Stimulated activated naive CD4-positive, alpha-beta T cell (primary cell): Measurements from ENCODE around the gene DUSP1.
"Not testable (repeated sequence)": the region's sequence is repeated elsewhere in the genome, so short reads cannot be mapped to it uniquely, and the experiment has no call there.

Experiments
- DNase-seq, 6 experiments: peaks; one replicate each; lab custom pipeline; 2025; lab: John Stamatoyannopoulos, UW

The DUSP1 gene

DNA sequence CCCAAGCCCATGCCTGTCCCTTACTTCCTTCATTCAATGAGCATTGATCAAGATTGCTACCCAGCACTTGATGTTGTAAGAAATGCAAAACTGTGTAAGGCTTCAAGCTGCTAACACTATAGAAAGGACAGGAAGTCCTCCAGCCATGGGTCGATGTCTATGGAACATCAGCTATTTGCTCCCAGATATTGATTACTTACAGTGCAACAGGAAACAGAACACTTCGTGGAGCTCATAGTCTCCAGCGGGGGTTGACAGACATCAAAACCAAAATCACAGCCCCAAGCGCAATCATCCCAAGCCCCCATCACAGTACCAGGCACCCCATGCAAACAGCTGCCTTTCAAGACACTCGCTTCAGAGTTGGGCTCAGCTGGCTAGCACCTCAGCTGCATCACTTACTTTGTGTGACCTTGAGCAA is 26.8 kb upstream of the DUSP1 start:
- no peak for DNase-seq

GRCh38 chr5:172796306-172796705 is 25.3 kb upstream of the DUSP1 start:
- DNase-seq = no peak

- DNase-seq = no peak
Observed at GRCh38 chr5:172795318-172795977, 24.5 kb upstream of the DUSP1 start.

- DNase-seq = no peak
Observed at GRCh38 chr5:172793577-172794488, 22.8 kb upstream of the DUSP1 start.

DNA sequence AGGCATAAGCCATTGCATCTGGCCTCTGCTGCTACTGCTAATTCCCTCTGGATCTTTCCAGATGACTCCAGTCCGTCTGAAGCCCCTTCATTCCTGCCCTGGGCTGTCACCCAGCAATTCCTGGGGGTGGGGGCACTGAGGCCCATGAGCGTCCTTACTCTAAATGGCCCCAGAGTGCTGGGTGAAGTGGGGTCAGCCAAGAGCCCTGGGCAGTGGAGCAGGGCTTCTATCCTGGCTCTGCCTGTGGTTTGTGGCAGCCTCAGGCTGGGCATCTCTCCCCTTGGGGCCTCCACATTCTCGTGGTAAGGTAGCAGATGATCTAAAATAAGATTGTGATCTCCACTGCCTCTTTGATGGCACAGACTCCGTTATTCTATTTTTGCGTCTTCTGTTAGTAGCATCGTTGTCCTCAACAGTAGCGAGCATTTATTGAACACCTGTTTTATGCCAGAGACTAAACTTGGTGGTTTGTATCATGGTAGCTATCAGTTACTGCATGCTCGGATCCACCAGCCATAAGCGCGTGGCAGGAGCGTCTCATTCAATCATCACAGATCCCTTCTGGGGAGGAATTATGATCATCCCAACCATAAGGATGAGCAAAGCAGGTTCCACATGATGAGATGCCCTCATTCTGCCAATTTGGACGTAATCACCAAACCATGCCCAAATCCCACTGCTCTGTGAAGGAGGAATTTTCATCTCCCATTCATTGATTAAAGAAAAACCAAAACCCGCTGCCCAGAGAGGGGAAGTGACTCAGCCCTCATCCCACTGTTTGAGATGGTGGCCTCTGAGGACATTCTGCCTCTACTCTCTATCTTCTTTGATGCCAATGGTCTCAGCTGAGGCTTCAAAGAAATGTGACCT is 21.9 kb upstream of the DUSP1 start:
- no peak for DNase-seq

GRCh38 chr5:172791726-172792445 is 20.9 kb upstream of the DUSP1 start:
- DNase-seq = no peak

DNA sequence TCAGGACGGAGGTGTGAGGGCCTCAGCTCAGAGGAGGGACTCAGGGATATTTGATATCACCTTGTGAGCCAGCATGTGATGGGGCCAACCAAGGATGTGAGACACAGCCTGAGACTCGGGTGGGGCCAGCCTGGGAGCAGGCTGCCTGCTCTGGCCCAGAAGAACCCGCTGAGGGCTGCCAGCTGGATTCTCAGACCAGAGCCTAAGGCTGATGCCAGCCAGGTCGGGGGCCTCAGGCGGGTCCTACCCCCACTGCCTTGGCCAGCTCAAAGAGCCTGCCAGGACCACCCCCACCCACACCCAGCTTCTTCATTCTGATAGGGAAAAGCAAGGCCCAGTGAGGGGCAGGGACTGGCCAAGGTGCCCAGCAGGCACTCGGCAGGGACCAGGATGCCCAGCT is 20.3 kb upstream of the DUSP1 start:
- DNase-seq = no peak

- no peak for DNase-seq
Observed at GRCh38 chr5:172790496-172790889, 19.5 kb upstream of the DUSP1 start.

DNA sequence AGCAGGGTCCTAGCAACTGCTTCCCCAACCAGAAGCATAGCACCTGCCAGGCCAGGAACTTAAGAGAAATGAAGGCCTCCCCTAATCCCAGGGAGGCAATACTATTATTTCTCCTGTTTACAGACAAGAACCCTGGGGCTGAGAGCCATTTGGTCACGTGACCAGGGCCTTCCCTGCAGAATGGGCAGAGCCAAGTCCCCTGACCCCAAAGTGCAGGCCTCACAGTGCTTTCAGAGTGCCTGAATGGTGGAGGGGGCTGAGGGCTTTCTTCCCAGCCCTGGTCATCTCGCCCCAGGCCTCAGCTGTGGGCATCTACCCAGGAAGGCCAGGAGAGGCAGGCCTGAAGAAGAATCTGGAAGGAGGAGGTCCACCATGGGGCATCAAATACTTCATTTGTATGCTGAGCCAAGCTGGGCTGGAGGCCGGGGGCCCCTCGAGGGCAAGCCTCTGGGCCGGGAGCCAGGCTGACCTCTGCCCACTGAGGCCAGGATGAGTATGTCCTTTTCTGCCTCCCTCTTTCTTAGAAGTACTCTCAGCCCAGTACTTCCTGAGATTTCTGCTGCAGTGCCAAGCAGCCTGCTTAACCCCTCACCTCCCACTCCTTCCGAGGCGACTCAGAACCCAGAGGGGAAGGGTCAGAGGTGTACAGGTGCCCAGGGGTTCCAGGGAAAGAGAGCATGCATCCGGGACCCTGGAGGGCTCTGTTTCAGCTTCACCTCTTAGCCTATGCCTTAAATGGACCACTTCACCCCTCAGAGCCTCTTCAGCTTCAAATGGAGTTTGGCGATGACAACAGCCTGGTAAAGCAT is 18.9 kb upstream of the DUSP1 start:
- no peak for DNase-seq

GRCh38 chr5:172788771-172789686 is 18.0 kb upstream of the DUSP1 start:
- DNase-seq = no peak

DNA sequence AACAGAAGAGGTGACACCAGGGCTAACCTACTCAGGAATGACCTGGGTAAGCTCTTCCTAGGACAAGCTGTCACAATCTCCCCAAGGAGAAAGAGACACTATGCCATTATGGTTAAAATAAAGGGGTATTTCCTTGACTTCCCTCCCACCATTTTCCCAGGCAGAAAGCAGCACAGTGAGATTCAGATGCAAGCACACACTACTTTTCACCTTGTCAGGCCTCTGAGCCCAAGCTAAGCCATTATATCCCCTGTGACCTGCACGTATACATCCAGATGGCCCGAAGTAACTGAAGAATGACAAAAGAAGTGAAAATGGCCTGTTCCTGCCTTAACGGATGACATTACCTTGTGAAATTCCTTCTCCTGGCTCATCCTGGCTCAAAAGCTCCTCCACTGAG is 16.5 kb upstream of the DUSP1 start:
- not testable (repeated sequence) for DNase-seq

DNA sequence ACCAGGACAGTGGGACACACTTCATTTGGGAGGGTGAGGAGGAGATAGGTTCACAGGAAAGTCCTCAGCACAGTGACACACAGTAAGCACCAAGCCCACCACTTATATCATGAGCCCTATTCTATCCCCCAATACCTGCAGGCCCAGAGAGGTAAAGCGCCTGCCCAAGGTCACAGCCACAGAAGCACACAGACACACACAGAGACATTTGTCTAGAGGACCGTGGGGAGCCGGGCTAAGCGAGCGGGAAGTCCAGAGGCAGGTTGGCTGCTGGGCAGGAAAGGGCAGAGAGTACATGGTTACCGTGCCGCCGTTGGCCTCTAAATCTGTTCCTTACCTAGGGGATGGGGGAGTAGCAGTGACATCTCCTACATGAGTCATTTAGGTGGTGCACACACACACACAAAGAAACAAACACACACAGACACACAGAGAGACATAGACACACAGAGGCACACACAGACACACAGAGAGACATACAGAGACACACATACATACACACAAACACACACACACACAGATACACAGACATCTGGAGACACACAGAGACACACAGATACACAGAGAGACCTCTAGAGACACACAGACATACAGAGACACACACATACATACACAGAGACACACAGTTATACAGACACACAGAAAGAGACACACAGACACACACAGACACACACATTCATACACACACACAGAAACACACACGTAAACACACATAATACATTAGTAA is 15.9 kb upstream of the DUSP1 start:
- no peak for DNase-seq

- no peak for DNase-seq
Observed at GRCh38 chr5:172785429-172786088, 14.6 kb upstream of the DUSP1 start.

GRCh38 chr5:172784162-172784561 is 13.2 kb upstream of the DUSP1 start:
- DNase-seq = not testable (repeated sequence)

DNA sequence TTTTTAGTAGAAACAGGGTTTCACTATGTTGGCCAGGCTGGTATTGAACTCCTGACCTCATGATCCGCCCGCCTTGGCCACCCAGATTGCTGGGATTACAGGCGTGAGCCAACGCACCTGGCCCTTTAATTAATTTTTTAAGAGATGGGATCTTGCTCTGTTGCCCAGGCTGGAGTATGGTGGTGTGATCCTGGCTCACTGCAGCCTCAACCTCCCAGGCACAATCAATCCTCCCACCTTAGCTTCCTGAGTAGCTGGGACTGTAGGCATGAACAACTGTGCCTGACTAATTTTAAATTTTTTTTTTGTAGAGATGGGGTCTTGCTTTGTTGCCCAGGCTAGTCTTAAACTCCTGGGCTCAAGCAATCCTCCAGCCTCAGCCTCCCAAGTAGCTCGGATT is 12.3 kb upstream of the DUSP1 start:
- not testable (repeated sequence) for DNase-seq

DNA sequence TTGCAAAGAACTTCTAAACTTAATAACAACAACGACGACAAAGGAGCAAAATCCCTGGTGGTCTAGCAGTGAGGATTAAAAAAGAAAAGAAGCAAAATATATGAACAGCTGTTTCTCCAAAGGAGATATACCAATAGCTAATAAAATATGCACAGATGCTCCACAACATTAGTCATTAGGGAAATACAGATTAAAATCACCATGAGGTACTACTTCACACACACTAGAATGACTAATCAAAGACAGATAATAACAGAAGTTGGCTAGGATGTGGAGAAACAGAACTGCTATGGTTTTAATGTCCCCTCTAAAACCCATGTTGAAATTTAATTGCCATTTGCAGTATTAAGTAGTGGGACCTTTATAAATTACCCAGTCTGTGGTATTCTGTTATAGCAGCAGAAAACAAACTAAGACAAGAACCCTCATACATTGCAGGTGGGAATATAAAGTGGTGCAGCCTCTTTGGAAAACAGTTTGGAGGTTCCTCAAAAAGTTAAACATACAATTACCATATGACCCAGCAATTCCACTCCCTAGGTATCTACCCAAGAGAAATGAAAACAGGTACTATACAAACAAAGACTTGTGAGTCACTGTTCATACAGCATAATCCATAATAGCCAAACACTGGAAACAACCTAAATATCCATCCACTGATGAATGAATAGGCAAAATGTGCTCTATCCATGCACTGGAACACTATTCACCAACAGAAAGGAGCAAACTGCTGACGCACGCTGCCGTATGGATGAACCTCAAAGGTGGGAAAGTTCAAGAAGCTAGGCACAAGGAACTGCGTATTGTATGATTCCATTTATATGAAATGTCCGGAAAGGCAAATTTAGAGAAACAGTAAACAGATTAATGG is 11.4 kb upstream of the DUSP1 start:
- DNase-seq = no peak

DNA sequence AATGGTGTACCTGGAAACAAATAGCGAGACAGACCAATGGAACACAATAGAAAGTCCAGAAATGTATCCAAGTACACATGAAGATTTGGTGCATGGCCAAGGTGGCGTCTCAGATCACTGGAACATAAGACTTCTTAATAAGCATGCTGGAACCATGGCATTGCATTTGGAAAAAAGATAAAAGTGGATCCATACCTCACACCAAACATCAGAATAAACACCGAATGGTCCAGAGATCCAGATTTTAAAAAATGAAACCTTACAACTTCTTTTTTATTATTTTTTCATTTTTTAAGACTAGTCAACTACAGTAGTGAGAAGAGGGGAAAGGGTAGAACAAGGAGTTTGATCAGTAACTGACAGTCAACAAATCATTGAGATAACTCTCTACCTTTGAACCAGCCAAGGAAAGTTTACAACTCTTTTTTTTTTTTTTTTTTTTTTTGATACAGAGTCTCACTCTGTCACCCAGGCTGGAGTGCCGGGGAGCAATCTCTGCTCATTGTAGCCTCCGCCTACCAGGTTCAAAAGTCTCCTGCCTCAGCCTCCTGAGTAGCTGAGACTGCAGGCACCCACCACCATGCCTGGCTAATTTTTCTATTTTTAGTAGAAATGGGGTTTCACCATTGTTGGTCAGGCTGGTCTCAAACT is 8.8 kb upstream of the DUSP1 start:
- DNase-seq = no peak
